Measurements from ENCODE around the gene GRID2.

GRCh38 chr4:93693141-93693540 lies 1389.4 kb downstream of the GRID2 start:
- TF ChIP-seq POLR2A (IDR thresholded peaks at IDR 0.05) (no peak), CTCF (IDR thresholded peaks at IDR 0.05) (no peak)
